HG03354 (cell line): ENCODE measurements around the gene PRR11.
A peak's percentile ranks its signal among the peaks of the same experiment; 100 is the strongest.
"Not testable (repeated sequence)": the region's sequence is repeated elsewhere in the genome, so short reads cannot be mapped to it uniquely, and the experiment has no call there.

Source experiments
- ATAC-seq: cut with Tn5 transposase; IDR thresholded peaks from one replicate; pipeline ENCODE4 v1.9.1; 2021; ENCODE audit warnings: mild to moderate bottlenecking; ENCODE audit not compliant: unreplicated experiment, poor library complexity, severe bottlenecking

PRR11 gene

GRCh38 chr17:59190806-59191205 lies 35.3 kb downstream of the PRR11 start:
- no peak for ATAC-seq

- ATAC-seq = no peak
Observed at GRCh38 chr17:59193336-59193862, 37.9 kb downstream of the PRR11 start.

GRCh38 chr17:59199398-59199797 lies 43.9 kb downstream of the PRR11 start:
- no peak for ATAC-seq

- no peak for ATAC-seq
Observed at GRCh38 chr17:59202320-59202719, 46.8 kb downstream of the PRR11 start.

- ATAC-seq = no peak
Observed at GRCh38 chr17:59219370-59219769, 63.8 kb downstream of the PRR11 start.

- ATAC-seq = no peak
Observed at GRCh38 chr17:59219992-59220327, 64.4 kb downstream of the PRR11 start.

- ATAC-seq = peak; percentile 97
Observed at GRCh38 chr17:59220328-59221158, 65.0 kb downstream of the PRR11 start, which contains the start of gene GDPD1. Gene GDPD1 (plus strand): TSS chr17:59220511. CDS start chr17:59220610, 99 bp downstream.

- ATAC-seq = peak; percentile 3
Observed at GRCh38 chr17:59221159-59221847, 65.8 kb downstream of the PRR11 start.

- ATAC-seq = no peak
Observed at GRCh38 chr17:59223813-59224212, 68.3 kb downstream of the PRR11 start.

- not testable (repeated sequence) for ATAC-seq
Observed at GRCh38 chr17:59228588-59228987, 73.0 kb downstream of the PRR11 start.

- ATAC-seq = no peak
Observed at GRCh38 chr17:59230764-59231163, 75.2 kb downstream of the PRR11 start.

GRCh38 chr17:59234631-59235030 lies 79.1 kb downstream of the PRR11 start:
- no peak for ATAC-seq

GRCh38 chr17:59238906-59239305 lies 83.4 kb downstream of the PRR11 start:
- no peak for ATAC-seq

- no peak for ATAC-seq
Observed at GRCh38 chr17:59244081-59244480, 88.5 kb downstream of the PRR11 start.
